ENCODE results near the gene PRRC2A.
A peak's percentile ranks its signal among the peaks of the same experiment; 100 is the strongest.

PRRC2A gene

DNA sequence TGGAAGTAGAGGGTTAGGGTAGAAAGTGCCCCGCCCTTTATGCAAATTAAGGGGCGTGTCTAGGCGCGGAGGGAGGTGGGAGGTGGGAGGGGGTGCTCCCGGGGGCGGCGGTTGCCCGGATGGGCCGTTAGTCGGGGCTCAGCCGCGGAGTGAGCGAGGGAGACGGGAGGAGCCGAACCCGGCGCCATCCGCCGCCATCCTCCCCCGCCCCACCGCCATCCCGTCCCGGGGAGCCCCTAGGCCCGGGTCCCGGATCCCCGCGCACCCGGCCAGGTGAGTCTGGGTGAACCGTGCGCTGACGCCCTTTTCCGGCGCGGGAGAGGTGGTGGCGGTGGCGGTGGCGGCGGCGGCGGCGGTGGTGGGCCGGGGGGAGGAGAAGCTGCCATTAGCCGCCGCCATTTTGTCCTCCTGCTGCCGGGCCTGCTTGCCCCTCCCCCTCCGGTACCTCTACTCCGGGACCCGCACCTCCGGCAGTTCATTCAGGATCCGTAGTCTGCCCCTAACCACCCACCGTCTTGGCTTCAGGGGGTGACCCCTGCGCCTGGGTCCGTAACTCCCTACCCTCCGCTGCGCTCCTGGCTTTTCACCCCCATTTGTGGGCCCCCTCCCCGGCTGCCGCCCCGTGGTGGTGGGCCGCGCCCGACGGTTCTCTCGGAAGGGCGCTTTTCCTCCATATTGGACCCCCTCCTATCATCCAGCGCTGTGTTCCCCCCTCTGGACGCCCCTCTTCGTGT lies at the start of gene PRRC2A:
TSS of gene PRRC2A (plus strand) at position 130 of the 734 bp plus-strand sequence. CDS start 2,075 bp downstream, outside the sequence.
- peak; percentile 70 for DNase-seq (ENCODE audit: low spot score)

DNA sequence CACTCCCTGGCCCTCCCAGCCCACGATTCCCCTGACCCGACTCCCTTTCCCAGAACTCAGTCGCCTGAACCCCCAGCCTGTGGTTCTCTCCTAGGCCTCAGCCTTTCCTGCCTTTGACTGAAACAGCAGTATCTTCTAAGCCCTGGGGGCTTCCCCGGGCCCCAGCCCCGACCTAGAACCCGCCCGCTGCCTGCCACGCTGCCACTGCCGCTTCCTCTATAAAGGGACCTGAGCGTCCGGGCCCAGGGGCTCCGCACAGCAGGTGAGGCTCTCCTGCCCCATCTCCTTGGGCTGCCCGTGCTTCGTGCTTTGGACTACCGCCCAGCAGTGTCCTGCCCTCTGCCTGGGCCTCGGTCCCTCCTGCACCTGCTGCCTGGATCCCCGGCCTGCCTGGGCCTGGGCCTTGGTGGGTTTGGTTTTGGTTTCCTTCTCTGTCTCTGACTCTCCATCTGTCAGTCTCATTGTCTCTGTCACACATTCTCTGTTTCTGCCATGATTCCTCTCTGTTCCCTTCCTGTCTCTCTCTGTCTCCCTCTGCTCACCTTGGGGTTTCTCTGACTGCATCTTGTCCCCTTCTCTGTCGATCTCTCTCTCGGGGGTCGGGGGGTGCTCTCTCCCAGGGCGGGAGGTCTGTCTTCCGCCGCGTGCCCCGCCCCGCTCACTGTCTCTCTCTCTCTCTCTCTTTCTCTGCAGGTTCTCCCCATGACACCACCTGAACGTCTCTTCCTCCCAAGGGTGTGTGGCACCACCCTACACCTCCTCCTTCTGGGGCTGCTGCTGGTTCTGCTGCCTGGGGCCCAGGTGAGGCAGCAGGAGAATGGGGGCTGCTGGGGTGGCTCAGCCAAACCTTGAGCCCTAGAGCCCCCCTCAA lies 48.2 kb upstream of the PRRC2A start, which contains the start of gene LTA:
TSS of gene LTA (plus strand) at position 249 of the 871 bp plus-strand sequence. CDS start at position 703, 454 bp downstream.
- DNase-seq (ENCODE audit: low spot score), result no peak

DNA sequence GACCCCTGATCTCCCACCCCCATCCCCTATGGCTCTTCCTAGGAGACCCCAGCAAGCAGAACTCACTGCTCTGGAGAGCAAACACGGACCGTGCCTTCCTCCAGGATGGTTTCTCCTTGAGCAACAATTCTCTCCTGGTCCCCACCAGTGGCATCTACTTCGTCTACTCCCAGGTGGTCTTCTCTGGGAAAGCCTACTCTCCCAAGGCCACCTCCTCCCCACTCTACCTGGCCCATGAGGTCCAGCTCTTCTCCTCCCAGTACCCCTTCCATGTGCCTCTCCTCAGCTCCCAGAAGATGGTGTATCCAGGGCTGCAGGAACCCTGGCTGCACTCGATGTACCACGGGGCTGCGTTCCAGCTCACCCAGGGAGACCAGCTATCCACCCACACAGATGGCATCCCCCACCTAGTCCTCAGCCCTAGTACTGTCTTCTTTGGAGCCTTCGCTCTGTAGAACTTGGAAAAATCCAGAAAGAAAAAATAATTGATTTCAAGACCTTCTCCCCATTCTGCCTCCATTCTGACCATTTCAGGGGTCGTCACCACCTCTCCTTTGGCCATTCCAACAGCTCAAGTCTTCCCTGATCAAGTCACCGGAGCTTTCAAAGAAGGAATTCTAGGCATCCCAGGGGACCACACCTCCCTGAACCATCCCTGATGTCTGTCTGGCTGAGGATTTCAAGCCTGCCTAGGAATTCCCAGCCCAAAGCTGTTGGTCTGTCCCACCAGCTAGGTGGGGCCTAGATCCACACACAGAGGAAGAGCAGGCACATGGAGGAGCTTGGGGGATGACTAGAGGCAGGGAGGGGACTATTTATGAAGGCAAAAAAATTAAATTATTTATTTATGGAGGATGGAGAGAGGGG lies 47.0 kb upstream of the PRRC2A start:
- no peak for DNase-seq (ENCODE audit: low spot score)

DNA sequence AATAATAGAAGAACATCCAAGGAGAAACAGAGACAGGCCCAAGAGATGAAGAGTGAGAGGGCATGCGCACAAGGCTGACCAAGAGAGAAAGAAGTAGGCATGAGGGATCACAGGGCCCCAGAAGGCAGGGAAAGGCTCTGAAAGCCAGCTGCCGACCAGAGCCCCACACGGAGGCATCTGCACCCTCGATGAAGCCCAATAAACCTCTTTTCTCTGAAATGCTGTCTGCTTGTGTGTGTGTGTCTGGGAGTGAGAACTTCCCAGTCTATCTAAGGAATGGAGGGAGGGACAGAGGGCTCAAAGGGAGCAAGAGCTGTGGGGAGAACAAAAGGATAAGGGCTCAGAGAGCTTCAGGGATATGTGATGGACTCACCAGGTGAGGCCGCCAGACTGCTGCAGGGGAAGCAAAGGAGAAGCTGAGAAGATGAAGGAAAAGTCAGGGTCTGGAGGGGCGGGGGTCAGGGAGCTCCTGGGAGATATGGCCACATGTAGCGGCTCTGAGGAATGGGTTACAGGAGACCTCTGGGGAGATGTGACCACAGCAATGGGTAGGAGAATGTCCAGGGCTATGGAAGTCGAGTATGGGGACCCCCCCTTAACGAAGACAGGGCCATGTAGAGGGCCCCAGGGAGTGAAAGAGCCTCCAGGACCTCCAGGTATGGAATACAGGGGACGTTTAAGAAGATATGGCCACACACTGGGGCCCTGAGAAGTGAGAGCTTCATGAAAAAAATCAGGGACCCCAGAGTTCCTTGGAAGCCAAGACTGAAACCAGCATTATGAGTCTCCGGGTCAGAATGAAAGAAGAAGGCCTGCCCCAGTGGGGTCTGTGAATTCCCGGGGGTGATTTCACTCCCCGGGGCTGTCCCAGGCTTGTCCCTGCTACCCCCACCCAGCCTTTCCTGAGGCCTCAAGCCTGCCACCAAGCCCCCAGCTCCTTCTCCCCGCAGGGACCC lies 46.1 kb upstream of the PRRC2A start:
- DNase-seq (ENCODE audit: low spot score), result no peak

DNA sequence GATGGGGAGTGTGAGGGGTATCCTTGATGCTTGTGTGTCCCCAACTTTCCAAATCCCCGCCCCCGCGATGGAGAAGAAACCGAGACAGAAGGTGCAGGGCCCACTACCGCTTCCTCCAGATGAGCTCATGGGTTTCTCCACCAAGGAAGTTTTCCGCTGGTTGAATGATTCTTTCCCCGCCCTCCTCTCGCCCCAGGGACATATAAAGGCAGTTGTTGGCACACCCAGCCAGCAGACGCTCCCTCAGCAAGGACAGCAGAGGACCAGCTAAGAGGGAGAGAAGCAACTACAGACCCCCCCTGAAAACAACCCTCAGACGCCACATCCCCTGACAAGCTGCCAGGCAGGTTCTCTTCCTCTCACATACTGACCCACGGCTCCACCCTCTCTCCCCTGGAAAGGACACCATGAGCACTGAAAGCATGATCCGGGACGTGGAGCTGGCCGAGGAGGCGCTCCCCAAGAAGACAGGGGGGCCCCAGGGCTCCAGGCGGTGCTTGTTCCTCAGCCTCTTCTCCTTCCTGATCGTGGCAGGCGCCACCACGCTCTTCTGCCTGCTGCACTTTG lies 45.1 kb upstream of the PRRC2A start, which contains the start of gene TNF:
TSS of gene TNF (plus strand) at position 231 of the 567 bp plus-strand sequence. CDS start at position 408, 177 bp downstream.
- DNase-seq (ENCODE audit: low spot score), result no peak

DNA sequence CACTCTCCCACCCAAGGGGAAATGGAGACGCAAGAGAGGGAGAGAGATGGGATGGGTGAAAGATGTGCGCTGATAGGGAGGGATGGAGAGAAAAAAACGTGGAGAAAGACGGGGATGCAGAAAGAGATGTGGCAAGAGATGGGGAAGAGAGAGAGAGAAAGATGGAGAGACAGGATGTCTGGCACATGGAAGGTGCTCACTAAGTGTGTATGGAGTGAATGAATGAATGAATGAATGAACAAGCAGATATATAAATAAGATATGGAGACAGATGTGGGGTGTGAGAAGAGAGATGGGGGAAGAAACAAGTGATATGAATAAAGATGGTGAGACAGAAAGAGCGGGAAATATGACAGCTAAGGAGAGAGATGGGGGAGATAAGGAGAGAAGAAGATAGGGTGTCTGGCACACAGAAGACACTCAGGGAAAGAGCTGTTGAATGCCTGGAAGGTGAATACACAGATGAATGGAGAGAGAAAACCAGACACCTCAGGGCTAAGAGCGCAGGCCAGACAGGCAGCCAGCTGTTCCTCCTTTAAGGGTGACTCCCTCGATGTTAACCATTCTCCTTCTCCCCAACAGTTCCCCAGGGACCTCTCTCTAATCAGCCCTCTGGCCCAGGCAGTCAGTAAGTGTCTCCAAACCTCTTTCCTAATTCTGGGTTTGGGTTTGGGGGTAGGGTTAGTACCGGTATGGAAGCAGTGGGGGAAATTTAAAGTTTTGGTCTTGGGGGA lies 44.4 kb upstream of the PRRC2A start:
- no peak for DNase-seq (ENCODE audit: low spot score)

DNA sequence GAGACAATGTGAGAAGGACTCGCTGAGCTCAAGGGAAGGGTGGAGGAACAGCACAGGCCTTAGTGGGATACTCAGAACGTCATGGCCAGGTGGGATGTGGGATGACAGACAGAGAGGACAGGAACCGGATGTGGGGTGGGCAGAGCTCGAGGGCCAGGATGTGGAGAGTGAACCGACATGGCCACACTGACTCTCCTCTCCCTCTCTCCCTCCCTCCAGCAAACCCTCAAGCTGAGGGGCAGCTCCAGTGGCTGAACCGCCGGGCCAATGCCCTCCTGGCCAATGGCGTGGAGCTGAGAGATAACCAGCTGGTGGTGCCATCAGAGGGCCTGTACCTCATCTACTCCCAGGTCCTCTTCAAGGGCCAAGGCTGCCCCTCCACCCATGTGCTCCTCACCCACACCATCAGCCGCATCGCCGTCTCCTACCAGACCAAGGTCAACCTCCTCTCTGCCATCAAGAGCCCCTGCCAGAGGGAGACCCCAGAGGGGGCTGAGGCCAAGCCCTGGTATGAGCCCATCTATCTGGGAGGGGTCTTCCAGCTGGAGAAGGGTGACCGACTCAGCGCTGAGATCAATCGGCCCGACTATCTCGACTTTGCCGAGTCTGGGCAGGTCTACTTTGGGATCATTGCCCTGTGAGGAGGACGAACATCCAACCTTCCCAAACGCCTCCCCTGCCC lies 43.5 kb upstream of the PRRC2A start:
- no peak for DNase-seq (ENCODE audit: low spot score)

DNA sequence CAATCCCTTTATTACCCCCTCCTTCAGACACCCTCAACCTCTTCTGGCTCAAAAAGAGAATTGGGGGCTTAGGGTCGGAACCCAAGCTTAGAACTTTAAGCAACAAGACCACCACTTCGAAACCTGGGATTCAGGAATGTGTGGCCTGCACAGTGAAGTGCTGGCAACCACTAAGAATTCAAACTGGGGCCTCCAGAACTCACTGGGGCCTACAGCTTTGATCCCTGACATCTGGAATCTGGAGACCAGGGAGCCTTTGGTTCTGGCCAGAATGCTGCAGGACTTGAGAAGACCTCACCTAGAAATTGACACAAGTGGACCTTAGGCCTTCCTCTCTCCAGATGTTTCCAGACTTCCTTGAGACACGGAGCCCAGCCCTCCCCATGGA lies 42.9 kb upstream of the PRRC2A start:
- DNase-seq (ENCODE audit: low spot score), result no peak

DNA sequence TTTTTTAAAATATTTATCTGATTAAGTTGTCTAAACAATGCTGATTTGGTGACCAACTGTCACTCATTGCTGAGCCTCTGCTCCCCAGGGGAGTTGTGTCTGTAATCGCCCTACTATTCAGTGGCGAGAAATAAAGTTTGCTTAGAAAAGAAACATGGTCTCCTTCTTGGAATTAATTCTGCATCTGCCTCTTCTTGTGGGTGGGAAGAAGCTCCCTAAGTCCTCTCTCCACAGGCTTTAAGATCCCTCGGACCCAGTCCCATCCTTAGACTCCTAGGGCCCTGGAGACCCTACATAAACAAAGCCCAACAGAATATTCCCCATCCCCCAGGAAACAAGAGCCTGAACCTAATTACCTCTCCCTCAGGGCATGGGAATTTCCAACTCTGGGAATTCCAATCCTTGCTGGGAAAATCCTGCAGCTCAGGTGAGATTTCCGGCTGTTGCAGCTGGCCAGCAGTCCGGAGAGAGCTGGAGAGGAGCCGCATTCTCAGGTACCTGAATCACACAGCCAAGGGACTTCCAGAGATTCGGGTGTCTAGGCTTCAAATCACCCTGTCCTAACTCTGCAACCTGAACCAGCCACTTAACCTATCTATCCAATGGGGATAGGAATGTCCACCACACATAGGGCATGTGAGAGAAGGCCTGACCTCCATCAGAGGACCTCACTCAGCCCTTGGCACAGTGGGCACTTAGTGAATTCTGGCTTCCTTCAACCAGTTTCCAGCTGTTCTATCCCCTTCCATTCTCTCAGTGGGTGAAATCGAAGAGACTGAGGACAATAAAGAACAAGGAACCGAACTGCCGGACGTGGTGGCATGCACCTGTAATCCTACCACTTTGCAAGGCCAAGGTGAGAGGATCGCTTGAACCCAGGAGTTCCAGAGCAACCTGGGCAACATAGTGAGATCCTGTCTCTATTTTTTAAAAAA lies 42.1 kb upstream of the PRRC2A start:
- DNase-seq (ENCODE audit: low spot score), result no peak

DNA sequence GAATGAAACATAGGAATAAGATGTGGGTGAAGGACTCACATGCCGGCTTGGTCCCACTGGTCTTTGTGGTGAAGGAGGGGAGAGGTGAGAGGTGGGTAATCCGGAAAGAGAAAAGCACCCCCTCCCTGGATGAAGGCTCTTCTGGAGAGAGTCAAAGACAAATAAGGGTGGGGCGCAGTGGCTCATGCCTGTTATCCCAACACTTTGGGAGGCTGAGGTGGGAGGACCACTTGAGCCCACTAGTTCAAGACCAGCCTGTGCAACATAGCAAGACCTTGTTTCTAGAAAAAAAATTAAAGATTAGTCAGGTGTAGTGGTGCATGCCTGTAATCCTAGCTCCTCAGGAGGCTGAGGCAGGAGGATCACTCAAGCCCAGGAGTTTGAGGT lies 41.4 kb upstream of the PRRC2A start:
- no peak for DNase-seq (ENCODE audit: low spot score)

DNA sequence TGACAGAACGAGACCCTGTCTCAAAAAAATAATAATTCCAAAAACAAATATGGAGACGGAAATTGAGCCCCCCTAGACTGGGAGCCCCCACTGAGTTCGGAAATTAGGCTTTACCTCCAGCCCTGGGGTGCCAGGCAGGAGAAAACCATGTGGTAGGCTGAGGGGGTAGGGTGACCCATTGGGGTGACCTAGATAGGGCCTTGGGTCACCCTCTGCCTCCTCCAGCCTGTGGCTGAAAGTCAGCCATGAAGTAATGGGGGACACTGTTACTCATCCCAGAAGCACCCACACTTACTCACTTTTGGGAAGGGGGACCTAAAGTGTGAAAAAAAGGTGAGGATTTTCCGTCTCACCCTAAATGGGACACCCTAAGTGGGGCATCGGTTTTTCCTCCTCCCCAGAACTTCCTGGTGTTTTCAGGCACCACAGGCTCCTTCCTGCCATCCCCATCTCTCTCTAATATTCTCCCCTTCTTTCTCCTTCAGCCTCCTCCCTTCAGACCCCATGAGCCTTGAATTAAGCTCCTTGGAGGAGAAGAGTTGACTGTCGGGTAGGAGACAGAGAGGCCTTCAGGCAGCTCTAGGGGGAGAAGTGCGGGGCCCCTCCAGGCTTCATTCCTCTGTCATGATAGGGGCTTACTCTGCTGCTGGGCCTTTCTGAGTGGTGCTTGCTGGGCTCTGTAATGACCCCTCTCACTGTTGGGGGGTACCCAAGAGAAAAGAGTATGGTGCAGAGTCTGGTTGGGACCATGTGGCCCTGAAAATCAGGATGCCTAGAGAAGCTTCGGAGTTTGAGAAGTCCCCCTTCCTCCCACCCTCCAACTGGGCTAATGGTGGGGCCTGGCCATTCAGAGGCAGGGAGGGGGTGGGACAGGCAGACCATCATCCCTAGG lies 40.7 kb upstream of the PRRC2A start:
- DNase-seq (ENCODE audit: low spot score), result no peak

DNA sequence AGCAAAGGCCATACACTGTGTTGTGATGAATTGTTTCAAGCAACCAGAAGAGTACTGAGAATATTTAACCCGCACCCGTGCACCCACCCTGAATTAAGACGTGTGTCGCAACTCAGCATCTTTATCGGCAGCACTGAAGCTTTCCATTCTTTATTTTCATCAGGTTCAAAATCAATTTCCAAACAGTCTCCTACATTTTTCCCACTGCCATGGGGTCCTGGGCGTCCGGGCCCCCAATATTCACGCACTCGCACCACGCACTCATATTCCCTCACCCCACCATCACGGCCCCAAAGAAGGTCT lies 40.1 kb upstream of the PRRC2A start:
- DNase-seq (ENCODE audit: low spot score), result no peak

DNA sequence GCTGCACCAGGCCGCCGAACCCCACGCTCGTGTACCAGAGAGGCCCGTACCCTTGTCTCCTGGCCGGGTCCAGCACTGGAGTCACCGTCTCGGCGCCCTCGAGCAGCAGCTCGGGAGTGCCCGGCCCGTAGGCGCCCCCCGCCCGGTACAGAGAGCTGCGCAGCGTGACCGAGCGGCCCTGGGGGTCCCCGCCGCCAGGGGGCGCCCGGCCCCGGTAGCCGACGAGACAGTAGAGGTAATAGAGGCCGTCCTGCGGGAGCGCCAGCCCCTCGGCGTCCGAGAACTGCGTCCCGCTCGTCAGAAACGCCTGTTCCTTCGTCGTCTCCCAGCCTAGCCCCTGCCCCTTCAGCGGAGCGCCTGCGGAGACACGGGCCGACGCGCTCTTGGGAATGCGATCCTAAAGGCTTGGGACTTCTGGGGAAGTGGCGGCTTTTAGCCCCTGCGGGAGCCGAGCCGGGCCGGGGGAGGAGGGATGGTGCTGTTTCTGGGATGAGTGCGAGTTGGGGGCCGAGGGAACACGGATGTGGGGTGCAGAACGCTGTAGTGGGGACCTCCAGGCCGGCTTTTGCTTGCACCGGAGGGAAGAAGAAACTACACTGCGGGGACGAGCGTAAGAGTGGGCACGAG lies 39.6 kb upstream of the PRRC2A start:
- peak; percentile 92 for DNase-seq (ENCODE audit: low spot score)

DNA sequence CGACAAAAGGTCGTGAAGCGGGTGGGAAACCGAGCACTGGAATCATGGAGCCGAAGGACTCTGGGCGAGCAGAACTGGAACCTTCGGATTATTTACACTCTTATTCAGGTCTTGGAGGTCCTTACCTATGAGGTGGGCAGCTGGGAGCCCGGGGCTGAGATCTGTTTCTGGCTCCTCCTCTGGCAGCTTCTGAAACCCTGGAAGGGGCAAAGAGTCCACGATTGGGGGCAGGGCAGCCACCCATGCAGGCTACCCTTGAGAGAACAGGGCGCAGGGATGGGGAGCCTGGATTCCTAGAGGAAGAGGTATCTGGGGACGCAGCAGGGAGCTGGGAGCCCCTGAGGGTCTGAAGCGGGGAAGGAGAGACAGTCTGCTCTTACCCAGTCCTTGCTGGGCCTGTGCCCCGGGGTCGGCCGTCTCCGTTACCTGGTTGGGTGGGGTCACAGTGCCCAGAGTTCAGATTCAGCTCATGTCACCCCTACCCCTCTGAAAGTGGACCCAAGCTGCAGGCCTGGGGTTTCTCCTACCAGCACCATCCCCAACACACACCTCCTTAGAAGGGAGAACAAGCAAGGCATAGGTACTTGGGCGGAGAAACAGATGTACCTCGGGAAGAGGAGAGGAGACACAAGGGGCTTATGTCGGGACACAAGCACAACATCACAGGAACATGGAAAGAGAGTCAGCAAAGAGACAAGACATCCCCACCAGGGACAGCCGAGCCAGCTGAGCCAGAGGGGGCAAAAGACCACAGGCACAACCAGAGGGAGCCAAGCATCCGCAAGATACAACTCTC lies 38.9 kb upstream of the PRRC2A start:
- DNase-seq (ENCODE audit: low spot score), result no peak

DNA sequence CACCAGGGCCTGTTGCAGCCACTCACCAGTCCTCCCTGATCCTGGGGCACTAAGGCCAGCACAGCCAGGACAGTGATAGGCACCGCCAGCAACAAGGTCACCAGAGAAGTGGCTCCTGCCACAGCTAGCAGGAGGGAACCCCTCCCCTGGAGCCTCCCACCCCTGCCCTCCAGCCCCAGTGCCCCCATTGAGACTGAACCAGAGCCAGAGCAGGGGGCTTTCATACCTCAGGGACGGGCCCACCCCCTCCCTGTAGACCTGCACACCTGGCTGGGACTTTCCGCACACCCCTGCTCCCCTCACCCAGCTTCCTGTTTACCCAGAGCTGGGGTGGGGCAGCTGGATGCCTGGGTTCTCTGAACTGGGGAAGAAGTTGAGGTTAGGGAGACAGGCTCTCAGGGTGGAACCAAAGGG lies 38.3 kb upstream of the PRRC2A start, which contains the start of gene LTB:
TSS of gene LTB (minus strand) at position 195 of the 414 bp plus-strand sequence. CDS start at position 188, 7 bp downstream.
- DNase-seq (ENCODE audit: low spot score), result no peak

DNA sequence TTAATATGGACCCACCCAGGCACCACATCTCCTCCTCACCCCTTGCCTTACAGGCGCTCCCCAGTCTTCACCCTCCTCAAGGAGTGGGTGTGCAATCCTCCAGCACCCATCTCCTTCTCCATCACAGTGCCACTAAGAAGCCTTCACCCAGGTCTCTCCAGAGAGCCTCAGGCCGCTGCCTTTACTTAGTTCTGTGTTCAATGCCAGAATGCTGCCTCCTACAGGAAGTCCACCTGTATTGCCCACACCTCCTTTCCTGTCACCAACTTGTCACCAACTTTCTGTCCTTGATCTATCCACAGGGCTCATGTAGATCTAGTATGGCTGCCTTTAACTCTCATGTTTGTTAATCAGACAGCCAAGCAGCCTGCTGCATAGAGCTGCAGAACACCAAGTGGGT lies 35.0 kb upstream of the PRRC2A start:
- no peak for DNase-seq (ENCODE audit: low spot score)

Data from AG08395 (cell line).